Astrocyte (in vitro differentiated cells and primary cell): Measurements from ENCODE around the gene STARD3NL.

Experiments used
- CTCF ChIP-seq: IDR thresholded peaks from 2 replicates; pipeline ENCODE4 v1.5.1; 2011; ENCODE audit warnings: low read depth, mild to moderate bottlenecking, inconsistent platforms, low read length, moderate library complexity; ENCODE audit not compliant: insufficient read depth
- EZH2 ChIP-seq: IDR thresholded peaks from 2 replicates; pipeline ENCODE4 v1.6.1; 2012; ENCODE audit warnings: mild to moderate bottlenecking, low read length, inconsistent platforms; ENCODE audit not compliant: insufficient read depth

GRCh38 chr7:38178695-38179344 lies 775 bp downstream of the STARD3NL start:
- TF ChIP-seq CTCF (peak; percentile 3), EZH2 (no peak)
